Upper lobe of left lung (tissue), 4 donors: ENCODE data around the gene SNCG.

ENCODE experiments used
- EP300 ChIP-seq, 4 donors: sonication (generic); formaldehyde crosslinking; IDR thresholded peaks; one replicate each; pipeline ENCODE4 v1.5.1; 2017; ENCODE audit warnings: antibody characterized with exemption in 4 of 4, control low read depth in 2 of 4
- POLR2A ChIP-seq, 4 donors: fragments of 450-650 bp; IDR thresholded peaks; one replicate each; pipeline ENCODE4 v1.5.1; 2016 to 2017; ENCODE audit warnings: antibody characterized with exemption in 4 of 4, mild to moderate bottlenecking in 2 of 4
- POLR2AphosphoS5 ChIP-seq, 2 donors: sonication (generic); formaldehyde crosslinking; IDR thresholded peaks; one replicate each; pipeline ENCODE4 v1.5.1; 2017; ENCODE audit warnings: antibody characterized with exemption in 2 of 2
- TF ChIP-seq, protein P1 (sequence below), 6 experiments: fragments of 450-650 bp in 4 of 6; fragments of 200-600 bp in 2 of 6; sonication (generic) in 2 of 6; IDR thresholded peaks; one replicate each; pipeline ENCODE4 v1.5.1; 2016 to 2019; ENCODE audit warnings: antibody characterized with exemption in 6 of 6

DNA sequence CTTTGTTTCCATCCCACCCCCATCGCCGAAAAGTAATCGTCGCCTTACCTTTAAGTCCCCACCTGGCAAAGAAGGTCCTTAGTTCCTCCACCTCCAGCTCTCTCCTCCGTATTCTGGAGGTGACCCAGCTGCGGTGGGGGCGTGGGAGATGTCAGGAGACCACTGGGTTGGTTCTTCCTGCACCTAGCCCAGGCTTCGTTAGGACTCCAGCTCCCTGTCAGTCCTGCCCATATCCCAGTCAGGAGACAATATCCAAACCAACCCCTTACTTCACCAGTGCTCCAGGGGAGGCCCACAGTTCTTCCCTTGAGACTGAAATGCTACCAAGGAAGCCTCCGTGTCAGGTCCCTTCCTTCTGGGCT, 10.6 kb downstream of the SNCG start:
- TF ChIP-seq, protein P1, sequence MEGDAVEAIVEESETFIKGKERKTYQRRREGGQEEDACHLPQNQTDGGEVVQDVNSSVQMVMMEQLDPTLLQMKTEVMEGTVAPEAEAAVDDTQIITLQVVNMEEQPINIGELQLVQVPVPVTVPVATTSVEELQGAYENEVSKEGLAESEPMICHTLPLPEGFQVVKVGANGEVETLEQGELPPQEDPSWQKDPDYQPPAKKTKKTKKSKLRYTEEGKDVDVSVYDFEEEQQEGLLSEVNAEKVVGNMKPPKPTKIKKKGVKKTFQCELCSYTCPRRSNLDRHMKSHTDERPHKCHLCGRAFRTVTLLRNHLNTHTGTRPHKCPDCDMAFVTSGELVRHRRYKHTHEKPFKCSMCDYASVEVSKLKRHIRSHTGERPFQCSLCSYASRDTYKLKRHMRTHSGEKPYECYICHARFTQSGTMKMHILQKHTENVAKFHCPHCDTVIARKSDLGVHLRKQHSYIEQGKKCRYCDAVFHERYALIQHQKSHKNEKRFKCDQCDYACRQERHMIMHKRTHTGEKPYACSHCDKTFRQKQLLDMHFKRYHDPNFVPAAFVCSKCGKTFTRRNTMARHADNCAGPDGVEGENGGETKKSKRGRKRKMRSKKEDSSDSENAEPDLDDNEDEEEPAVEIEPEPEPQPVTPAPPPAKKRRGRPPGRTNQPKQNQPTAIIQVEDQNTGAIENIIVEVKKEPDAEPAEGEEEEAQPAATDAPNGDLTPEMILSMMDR (IDR thresholded peaks at IDR 0.05), result no peak
- no peak for TF ChIP-seq POLR2A (IDR thresholded peaks at IDR 0.05)
- TF ChIP-seq POLR2AphosphoS5 (IDR thresholded peaks at IDR 0.05), result no peak
- no peak for TF ChIP-seq EP300 (IDR thresholded peaks at IDR 0.05)
